GM18861 (cell line): ENCODE results near the gene SPINK5.
"Not testable (repeated sequence)": the region's sequence is repeated elsewhere in the genome, so short reads cannot be mapped to it uniquely, and the experiment has no call there.

Experiments used
- ATAC-seq: cut with Tn5 transposase; IDR thresholded peaks from one replicate; pipeline ENCODE4 v1.9.1; 2021; ENCODE audit not compliant: unreplicated experiment

The SPINK5 gene

DNA sequence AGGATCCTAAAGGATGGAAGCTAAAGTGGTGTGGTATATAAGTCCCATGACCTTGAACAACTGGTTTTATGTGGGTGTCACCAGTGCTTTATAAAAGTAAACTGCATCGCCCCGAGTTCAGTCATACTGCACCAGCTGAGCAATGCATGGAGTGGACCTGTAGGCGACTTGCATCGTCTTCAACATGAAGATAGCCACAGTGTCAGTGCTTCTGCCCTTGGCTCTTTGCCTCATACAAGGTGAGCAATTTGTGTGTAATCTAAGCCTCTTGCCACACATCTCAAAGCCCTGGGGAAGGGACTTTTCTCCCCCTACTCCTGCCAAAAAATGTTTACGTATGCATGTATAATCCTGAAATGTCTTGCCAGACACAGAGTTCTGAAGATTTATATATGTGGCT is at the start of gene SPINK5:
SPINK5 (plus strand) TSS at position 120 of the 400 bp plus-strand sequence; CDS start at position 185, 65 bp downstream.
- ATAC-seq, result no peak

DNA sequence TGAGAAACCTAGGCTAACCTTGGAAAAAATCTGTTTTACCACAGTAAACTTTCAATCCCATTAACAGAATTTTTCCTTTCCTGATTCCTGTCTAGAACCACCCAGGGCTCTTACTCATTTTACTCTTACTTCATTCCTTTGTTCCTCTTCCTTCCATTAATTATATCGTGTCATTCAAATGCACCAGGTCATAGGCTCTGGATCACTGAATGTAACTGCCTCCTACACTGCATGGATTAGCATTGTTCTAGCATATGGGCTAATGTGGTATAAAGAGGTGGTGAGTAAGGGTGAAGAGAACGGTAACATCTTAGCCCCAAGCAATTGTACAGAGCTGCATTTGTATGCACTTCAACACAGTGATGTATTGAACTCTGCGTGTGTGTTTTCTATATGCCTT is 49.5 kb upstream of the SPINK5 start:
- ATAC-seq, result no peak

GRCh38 chr5:148020257-148020988 is 43.4 kb upstream of the SPINK5 start:
- no peak for ATAC-seq

DNA sequence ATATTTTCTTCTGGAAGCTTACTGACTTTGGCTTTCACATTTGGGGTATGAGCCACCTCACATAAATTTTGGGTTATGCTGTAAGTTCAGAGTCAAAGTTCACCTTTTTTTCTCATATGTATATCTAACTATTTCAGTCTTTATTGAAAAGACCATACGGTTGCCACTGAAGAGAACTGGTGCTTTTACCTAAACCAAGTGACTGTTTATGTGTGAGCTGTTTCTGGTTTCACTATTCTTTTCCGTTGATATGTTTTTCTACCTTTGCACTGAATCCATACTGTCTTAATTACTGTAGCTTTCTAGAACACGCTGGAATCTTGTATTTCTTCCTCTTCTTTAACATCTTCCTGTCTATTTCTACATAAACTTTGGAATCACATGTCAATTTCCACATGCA is 36.3 kb upstream of the SPINK5 start:
- ATAC-seq, result no peak

- no peak for ATAC-seq
Observed at GRCh38 chr5:148029131-148029530, 34.6 kb upstream of the SPINK5 start.

DNA sequence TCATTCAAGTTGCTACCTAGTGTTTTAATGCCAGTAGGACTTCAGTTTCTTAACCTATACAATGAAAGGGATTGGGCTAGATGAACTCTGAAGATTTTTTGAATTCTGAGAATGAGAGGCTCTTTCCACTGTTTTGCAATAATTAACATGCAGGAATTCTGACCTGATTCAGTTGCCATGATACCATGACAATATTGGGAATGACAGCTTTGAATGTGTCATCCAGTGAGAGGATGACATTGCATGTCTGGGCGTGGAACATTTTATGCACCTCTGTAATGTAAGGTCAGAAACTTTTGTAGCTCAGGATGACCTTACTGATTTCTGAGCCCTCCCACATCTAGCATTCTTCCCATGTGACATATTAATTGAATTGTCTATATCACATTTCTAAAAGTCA is 30.6 kb upstream of the SPINK5 start:
- ATAC-seq, result no peak

DNA sequence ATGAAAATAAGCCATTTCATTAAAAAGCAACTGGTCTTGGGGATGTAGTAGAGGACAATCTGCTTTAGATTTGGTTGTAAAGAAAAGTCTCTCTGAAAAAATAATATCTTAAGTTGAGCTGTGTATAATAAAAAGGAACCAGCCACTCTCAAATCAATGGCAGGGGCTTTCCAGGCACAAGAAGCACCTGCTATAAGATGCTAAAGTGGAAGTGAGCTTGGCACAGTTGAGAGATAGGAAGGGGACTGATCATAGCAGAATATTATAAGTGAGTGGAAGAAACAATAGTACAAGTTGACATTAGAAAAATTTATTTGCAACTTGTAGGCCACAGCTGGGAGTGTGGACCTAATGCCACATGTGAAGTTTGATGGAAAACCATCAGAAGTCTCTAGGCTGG is 28.1 kb upstream of the SPINK5 start:
- ATAC-seq, result no peak

DNA sequence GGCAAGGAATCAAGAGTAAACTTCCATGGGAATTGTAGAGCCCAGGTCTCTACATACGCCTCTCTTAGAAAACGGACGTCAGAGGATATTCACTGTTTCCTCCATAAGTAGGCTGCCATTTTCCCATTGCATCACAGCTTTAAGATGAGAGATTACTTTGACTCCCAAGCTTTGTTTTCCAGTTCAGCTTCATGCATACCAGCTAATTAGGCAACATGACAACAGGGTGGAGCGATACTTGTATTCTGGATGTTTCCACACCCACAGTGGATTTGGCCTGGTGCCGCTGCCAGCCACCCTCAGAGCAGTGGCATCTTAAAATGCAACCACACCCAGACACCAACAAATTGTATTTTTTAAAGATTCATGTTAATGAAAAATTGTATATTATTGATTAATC is 20.9 kb upstream of the SPINK5 start:
- ATAC-seq, result no peak

DNA sequence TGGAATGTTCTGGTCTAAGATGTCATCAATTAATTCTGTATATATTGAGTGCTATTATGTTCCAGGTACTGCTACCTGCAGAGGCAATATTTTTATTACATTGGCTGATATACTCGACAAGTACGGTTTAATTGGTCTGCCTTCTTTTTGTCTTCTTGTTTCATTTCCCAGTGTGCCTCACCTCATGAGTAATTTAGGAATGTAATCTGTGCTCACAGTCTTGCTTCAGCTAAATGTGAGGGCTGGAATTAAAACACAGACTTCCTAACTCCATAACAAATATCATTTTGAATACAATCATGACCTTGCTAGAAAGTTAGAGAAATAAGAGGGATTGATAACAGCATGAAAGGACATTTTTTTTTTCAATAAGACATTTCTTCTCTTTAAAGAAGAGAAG is 20.1 kb upstream of the SPINK5 start:
- ATAC-seq, result no peak

DNA sequence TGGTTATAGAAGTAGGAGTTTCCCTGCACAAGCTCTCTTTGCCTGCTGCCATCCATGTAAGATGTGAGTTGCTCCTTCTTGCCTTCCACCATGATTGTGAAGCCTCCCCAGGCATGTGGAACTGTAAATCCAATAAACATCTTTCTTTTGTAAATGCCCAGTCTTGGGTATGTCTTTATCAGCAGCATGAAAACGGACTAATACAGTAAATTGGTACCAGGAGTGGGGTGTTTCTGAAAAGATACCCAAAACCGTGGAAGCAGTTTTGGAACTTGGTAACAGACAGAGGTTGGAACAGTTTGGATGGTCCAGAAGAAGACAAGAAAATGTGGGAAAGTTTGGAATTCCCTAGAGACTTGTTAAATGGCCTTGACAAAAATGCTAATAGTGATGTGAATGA is 8.6 kb upstream of the SPINK5 start:
- not testable (repeated sequence) for ATAC-seq

DNA sequence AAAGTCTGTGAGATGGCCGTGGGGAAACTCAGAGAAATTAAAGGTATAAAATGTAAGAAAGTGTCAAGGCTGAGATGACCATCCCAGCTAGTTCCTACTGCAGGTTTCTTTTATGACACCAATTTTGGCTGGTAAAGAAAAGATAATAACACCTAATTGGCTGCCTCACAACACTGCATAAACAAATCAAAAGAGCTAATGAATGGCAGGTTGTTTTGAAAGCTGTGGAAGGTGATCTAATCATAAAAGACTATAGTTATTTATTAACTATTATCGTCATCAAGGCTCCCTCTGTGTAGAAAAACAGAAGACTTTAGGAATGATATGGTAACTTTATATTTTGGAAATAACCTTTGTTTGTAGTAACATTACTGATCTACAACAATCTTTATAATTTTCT is 3.5 kb upstream of the SPINK5 start:
- no peak for ATAC-seq

DNA sequence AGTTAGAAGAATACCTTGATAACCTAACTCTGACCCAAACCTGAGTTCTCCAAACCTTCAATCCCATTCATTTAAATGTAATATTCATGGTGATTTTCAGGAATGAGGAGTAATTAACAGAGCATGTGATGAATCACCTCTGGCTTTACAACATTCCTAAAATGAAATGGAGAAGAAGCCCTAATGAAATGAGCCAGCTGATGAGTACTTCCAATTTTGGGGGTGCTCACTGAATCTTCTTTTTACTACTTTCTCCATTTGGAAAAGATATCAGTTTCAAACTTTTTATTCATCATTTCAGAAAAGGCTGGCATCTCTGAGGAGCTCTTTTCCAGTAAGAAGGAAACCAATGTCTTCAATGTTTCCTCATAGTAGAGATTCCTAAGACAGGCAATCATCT is 2.9 kb upstream of the SPINK5 start:
- no peak for ATAC-seq

GRCh38 chr5:148070621-148071020 is 6.8 kb downstream of the SPINK5 start:
- no peak for ATAC-seq

GRCh38 chr5:148072207-148072606 is 8.4 kb downstream of the SPINK5 start:
- no peak for ATAC-seq

- no peak for ATAC-seq
Observed at GRCh38 chr5:148075529-148075928, 11.7 kb downstream of the SPINK5 start.

- no peak for ATAC-seq
Observed at GRCh38 chr5:148083203-148083602, 19.4 kb downstream of the SPINK5 start.

DNA sequence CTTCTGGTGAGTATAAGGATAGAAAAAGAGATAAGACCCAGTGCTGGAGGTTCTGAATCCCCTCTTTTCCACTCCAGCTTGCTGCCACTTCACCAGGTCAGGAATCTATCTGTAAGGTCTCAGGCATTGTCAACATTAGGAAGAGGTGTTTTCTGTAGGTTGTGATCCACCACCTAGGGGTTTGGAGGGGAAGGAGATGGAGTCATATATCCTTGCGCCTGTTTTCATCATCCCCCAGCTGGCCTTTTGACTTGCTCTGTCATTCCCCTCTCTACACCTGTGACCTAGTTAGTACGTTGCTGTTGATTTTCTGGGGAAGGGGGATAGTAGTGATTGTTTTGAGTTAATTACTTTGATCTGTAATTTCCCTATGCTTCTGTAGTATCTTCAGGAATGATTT is 20.5 kb downstream of the SPINK5 start:
- no peak for ATAC-seq

GRCh38 chr5:148085310-148085709 is 21.5 kb downstream of the SPINK5 start:
- ATAC-seq, result no peak

- ATAC-seq, result no peak
Observed at GRCh38 chr5:148085977-148086705, 22.4 kb downstream of the SPINK5 start.

- ATAC-seq, result no peak
Observed at GRCh38 chr5:148090146-148090772, 26.5 kb downstream of the SPINK5 start.

- ATAC-seq, result no peak
Observed at GRCh38 chr5:148090773-148091250, 27.0 kb downstream of the SPINK5 start.
